SK-N-SH treated with all-trans-retinoic acid at 6 μM for 48 hours (cell line): ENCODE data around the gene FGF14.

Experiments
- ARNTL ChIP-seq: fragments of 450-650 bp; formaldehyde crosslinking; IDR thresholded peaks from 2 replicates; pipeline ENCODE4 v1.5.0; 2020; ENCODE audit warnings: low read depth, mild to moderate bottlenecking, moderate library complexity, borderline replicate concordance
- ESRRG ChIP-seq: fragments of 250-450 bp; sonication (Bioruptor Pico); IDR thresholded peaks from 2 replicates; pipeline ENCODE4 v1.6.1; 2021; ENCODE audit warnings: mild to moderate bottlenecking
- RARB ChIP-seq: fragments of 250-450 bp; sonication (Bioruptor Pico); IDR thresholded peaks from 2 replicates; pipeline ENCODE4 v1.8.0; 2021; ENCODE audit warnings: mild to moderate bottlenecking, moderate library complexity
- ZFP3 ChIP-seq: fragments of 250-450 bp; sonication (Bioruptor Pico); IDR thresholded peaks from 2 replicates; pipeline ENCODE4 v1.5.0; 2020; ENCODE audit warnings: mild to moderate bottlenecking, moderate library complexity
- ZFP30 ChIP-seq: fragments of 450-650 bp; formaldehyde crosslinking; IDR thresholded peaks from 2 replicates; pipeline ENCODE4 v1.5.0; 2022; ENCODE audit warnings: mild to moderate bottlenecking, moderate library complexity
- TF ChIP-seq, protein P1 (sequence below): fragments of 250-450 bp; sonication (Bioruptor Pico); IDR thresholded peaks from 2 replicates; pipeline ENCODE4 v1.5.1; 2020; ENCODE audit warnings: low read depth, mild to moderate bottlenecking, moderate library complexity
- TF ChIP-seq, protein P2 (sequence below): fragments of 250-450 bp; sonication (Bioruptor Pico); IDR thresholded peaks from 2 replicates; pipeline ENCODE4 v1.5.1; 2021; ENCODE audit warnings: mild to moderate bottlenecking, moderate library complexity
- TF ChIP-seq, protein P3 (sequence below): fragments of 250-450 bp; sonication (Bioruptor Pico); IDR thresholded peaks from 2 replicates; pipeline ENCODE4 v1.8.0; 2020; ENCODE audit warnings: mild to moderate bottlenecking, moderate library complexity, borderline replicate concordance

DNA sequence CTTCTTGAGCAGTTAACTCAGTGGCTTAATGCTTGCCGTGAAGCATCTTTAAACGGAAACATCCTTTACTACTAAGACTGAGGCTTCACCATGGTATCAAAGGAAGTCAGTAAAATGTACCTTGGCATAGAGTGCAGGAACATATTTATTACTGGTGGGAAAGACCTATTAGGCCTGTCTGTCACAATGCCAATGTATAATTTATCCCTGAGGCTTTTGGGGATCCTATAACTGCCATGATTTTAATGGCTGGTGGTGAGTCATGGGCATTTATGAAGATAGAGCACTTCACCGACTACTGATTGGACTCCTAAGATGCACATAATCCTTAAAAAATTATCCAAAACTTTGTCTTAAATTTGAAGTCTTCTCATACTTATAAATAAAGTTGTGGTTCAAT is 79.6 kb downstream of the FGF14 start:
- TF ChIP-seq, protein P1, sequence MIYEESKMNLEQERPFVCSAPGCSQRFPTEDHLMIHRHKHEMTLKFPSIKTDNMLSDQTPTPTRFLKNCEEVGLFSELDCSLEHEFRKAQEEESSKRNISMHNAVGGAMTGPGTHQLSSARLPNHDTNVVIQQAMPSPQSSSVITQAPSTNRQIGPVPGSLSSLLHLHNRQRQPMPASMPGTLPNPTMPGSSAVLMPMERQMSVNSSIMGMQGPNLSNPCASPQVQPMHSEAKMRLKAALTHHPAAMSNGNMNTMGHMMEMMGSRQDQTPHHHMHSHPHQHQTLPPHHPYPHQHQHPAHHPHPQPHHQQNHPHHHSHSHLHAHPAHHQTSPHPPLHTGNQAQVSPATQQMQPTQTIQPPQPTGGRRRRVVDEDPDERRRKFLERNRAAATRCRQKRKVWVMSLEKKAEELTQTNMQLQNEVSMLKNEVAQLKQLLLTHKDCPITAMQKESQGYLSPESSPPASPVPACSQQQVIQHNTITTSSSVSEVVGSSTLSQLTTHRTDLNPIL (CRISPR knock-in tag): no peak
- TF ChIP-seq ZFP30 (CRISPR knock-in tag) (no peak), ARNTL (CRISPR knock-in tag) (no peak), ZFP3 (CRISPR knock-in tag) (no peak), RARB (CRISPR knock-in tag) (no peak), ESRRG (CRISPR knock-in tag) (no peak)
- TF ChIP-seq, protein P2, sequence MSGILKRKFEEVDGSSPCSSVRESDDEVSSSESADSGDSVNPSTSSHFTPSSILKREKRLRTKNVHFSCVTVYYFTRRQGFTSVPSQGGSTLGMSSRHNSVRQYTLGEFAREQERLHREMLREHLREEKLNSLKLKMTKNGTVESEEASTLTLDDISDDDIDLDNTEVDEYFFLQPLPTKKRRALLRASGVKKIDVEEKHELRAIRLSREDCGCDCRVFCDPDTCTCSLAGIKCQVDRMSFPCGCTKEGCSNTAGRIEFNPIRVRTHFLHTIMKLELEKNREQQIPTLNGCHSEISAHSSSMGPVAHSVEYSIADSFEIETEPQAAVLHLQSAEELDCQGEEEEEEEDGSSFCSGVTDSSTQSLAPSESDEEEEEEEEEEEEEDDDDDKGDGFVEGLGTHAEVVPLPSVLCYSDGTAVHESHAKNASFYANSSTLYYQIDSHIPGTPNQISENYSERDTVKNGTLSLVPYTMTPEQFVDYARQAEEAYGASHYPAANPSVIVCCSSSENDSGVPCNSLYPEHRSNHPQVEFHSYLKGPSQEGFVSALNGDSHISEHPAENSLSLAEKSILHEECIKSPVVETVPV (CRISPR knock-in tag): no peak
- TF ChIP-seq, protein P3, sequence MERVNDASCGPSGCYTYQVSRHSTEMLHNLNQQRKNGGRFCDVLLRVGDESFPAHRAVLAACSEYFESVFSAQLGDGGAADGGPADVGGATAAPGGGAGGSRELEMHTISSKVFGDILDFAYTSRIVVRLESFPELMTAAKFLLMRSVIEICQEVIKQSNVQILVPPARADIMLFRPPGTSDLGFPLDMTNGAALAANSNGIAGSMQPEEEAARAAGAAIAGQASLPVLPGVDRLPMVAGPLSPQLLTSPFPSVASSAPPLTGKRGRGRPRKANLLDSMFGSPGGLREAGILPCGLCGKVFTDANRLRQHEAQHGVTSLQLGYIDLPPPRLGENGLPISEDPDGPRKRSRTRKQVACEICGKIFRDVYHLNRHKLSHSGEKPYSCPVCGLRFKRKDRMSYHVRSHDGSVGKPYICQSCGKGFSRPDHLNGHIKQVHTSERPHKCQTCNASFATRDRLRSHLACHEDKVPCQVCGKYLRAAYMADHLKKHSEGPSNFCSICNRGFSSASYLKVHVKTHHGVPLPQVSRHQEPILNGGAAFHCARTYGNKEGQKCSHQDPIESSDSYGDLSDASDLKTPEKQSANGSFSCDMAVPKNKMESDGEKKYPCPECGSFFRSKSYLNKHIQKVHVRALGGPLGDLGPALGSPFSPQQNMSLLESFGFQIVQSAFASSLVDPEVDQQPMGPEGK (CRISPR knock-in tag): no peak
